GM18526 (cell line): Measurements from ENCODE around the gene TCF7L2.

ENCODE experiments used
- POLR2A ChIP-seq: IDR thresholded peaks from 3 replicates; pipeline ENCODE4 v1.6.1; 2011; ENCODE audit not compliant: insufficient read length; ENCODE audit errors: extremely low read depth

Gene TCF7L2

GRCh38 chr10:112969542-112969941 is 19.5 kb downstream of the TCF7L2 start:
- no peak for TF ChIP-seq POLR2A

GRCh38 chr10:112970021-112970420 is 20.0 kb downstream of the TCF7L2 start:
- TF ChIP-seq POLR2A = no peak

DNA sequence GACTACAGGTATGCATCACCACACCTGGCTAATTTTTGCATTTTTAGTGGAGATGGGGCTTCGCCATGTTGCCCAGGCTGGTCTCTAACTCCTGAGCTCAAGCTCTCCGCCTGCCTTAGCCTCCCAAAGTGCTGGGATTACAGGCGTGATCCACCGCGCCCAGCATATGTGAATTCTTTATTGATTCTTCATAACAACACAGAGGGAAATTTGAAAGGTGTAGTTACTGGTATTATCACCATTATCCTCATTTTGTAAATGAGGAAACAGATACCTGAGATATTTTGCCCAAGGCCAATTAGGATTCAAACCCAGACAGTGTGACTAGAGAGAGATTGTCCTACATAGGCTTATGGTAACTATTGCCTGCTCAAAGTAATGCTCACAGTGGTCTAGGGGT is 22.6 kb downstream of the TCF7L2 start:
- TF ChIP-seq POLR2A = no peak

DNA sequence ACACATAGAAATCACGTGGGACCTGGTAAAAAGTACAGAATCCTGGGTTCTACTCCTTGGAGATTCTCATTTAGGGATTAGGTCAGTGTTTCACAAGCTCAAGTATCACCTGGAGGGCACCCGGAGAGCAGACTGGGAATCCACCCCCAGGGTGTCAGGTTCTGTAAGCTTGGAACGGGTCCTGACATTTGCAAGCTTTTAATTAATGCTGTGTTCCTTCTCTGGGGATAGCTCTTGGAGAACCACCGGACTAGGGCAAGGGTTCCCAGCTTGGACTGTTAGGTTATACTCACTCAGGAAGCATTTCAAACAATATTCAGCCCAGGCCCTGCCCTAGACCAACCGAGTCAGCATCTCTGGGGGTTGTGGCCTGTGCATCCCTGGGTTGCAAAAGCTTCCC is 23.0 kb downstream of the TCF7L2 start:
- TF ChIP-seq POLR2A = no peak

DNA sequence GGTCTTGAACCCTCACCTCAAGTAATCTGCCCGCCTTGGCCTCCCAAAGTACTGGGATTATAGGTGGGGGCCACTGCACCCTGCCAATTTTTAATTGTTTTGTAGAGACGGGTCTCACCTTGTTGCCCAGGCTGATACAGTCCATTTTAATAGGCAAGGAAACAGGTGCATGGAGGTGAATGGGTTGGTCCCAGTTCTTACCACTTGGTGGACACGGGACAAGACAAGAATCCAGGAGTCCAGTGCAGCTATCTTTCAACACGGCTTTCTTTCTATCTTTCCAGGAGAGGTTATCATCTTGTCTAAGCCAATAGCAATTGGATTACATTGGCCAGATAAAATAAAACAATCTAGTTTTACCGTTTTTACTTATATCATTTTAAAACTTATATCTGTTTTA is 23.8 kb downstream of the TCF7L2 start:
- TF ChIP-seq POLR2A = no peak

GRCh38 chr10:112977426-112977898 is 27.4 kb downstream of the TCF7L2 start:
- no peak for TF ChIP-seq POLR2A

DNA sequence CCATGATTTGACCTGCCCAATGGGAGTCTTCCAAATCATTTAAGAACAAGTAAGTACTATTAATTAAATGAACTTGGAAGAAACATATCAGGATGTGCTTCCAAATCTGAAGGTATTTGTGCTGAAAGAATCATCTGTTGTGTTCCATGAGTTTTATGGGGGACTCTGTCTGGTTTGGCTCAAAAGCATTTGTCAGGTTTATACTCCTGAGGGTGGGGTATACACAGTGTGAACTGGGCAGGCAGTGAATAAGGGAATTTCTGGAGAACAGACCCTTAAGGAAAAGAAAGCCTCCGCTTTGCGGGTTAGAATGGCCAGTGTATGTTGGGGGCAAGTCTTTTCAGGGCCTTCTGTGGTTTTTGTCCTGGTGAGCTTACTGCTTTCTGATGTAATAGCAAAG is 29.9 kb downstream of the TCF7L2 start:
- TF ChIP-seq POLR2A = no peak

DNA sequence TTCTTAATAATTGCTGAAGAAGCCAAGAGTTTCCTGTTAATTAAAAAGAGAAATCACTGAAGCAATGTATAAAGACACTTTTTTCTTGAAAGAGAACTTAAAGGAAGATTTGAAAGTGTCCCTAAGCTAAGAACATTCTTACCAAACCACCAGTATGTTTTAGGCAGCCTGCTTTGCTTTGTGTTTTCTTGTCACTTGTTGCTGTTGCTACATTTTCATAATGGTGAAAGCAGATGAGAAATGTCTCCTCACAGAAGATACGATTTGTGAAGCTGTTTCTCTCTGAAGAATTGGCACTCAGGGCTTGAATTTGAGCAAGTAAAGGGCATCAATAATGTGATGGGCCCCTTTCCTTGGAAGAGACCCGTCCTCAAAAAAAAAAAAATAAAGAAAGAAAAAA is 30.9 kb downstream of the TCF7L2 start:
- TF ChIP-seq POLR2A = no peak

DNA sequence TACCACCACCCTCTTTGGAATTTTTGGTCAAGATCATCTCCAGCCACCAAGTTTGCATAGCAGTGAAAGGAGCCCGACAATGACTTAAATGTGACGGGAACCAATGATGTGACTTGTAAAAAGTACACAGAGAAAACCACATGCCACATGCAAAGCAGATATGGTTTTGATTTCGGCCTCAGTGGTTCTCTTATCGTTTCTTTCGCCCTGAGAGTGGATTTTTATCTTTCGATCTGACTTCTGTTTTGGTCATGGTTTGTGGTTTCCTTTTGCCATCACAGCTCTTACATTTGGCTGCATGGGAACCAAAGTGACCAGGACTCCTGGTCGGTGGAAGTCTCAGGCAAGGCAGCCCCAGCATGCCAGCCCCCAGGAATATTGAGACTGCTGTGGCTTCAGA is 31.5 kb downstream of the TCF7L2 start:
- TF ChIP-seq POLR2A = no peak

DNA sequence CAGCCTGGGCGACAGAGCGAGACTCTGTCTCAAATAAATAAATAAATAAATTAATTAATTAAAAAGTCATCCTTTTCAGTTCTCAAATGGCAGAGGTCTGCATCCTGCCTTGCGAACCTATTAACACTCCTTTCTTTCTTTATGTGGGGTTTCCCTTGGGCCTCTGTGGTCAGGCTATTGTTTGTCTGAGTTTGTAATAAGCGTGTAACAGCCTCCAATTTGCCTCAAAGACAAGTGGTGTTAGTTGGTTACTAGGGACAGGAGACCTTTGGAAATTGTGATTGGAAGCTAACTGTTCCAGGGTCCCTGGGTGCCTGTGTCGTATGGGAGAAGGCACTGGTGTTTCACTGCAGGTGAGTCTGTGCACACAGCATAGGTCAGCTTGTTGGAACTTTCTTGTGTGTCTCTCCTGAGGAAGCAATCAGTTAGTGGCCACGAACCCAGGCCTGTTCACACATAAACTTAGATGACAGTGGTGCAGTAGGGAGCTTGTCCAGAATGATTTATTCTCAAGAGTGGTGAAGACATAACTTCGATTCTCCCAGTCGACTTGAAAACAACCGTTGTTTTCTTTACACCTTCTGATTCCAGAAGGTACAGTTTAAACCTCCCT is 33.5 kb downstream of the TCF7L2 start:
- TF ChIP-seq POLR2A = no peak

DNA sequence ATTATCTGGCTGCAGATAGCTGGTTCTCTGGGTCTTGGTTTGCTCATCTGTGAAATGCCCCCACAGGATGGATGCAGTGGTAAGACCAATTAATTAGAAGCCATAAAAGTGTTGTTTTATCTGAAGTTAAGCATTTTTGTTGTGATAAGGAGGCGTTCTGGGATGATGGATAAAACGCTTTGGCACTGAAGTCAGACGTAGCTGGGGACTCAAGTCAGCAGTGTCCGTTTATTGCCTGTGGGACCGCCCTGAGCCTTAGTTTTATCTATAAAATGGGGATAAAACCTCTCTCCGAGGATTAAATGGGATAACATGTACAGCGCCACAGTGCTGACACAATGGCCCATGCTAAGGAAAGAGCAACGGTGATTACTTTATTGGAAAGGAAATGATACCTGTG is 34.7 kb downstream of the TCF7L2 start:
- no peak for TF ChIP-seq POLR2A

GRCh38 chr10:112985690-112986543 is 35.9 kb downstream of the TCF7L2 start:
- no peak for TF ChIP-seq POLR2A

DNA sequence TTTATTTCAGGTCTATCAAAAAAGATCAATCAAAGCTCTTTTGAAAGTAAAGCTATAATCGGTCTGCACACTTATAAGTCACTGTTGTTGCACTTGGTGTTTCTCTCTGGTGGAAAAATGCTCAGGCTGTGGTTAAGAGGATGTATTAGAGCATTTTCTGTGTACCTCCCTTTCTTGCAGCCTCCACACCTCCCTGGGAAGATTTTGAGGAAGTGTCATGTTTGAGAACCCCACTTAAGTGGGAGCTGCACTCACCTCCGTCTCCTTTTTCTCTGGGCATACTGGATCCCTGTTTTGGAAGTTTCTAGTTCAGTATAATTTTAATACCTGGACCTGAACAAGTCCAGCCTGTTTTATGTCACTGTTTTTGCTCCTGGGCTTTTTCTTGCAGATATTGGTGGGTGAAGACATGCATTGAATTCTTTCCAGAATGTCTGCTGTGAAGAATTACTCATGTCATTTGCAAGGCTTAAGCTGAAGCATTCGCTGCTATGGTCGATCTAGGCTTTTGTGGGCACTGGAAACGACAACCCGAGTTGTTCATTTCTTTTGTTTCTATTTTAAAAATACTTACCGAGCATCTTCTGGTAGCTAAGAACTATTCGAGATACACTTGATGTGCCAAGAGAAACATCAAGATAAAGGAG is 36.6 kb downstream of the TCF7L2 start:
- no peak for TF ChIP-seq POLR2A

- TF ChIP-seq POLR2A = no peak
Measured at GRCh38 chr10:112988839-112989406, 38.9 kb downstream of the TCF7L2 start.

- no peak for TF ChIP-seq POLR2A
Measured at GRCh38 chr10:112989826-112990225, 39.8 kb downstream of the TCF7L2 start.

GRCh38 chr10:112990271-112990670 is 40.2 kb downstream of the TCF7L2 start:
- TF ChIP-seq POLR2A = no peak

- TF ChIP-seq POLR2A = no peak
Measured at GRCh38 chr10:112991888-112992491, 41.9 kb downstream of the TCF7L2 start.
